Measurements from ENCODE around the gene STEAP3. TPM values are rescaled to one million over a fixed set of nuclear protein-coding genes. Genes with fewer than 3 reads are reported as not detected.

Gene STEAP3
- total RNA-seq, 1 experiment from 2014 or later, result 32.3 TPM

GRCh38 chr2:119208791-119209203, 14.8 kb upstream of the STEAP3 start:
- ATAC-seq, result peak; percentile 91
- peak; percentile 50 for DNase-seq (ENCODE audit: low read depth, low spot score)
- Histone ChIP-seq H4K20me1 (ENCODE audit: insufficient read depth) (no peaks in the 10 kb centered on the region), H3K79me2 (ENCODE audit: insufficient read depth, low read length) (no peaks in the 10 kb centered on the region), H3K4me2 (ENCODE audit: low read length) (peak overlapping the region; percentile 42), H3K4me1 (ENCODE audit: control insufficient read depth in 1 of 2, insufficient read depth in 2 of 2, low read length in 2 of 2) (peaks cover 12% of the 10 kb centered on the region in 2 experiments), H3K27ac (ENCODE audit: low read depth, low read length) (no peak overlapping the region), H3K27me3 (ENCODE audit: insufficient read depth, low read length) (peaks cover 32% of the 10 kb centered on the region), H3K9me3 (ENCODE audit: control insufficient read depth in 1 of 2, insufficient read depth in 1 of 2, low read depth in 1 of 2, low read length in 2 of 2) (no peaks in the 10 kb centered on the region), H2AFZ (ENCODE audit: low read depth, low read length, poor library complexity, severe bottlenecking) (no peak overlapping the region), H3K4me3 (replicated peaks in 1 of 2; ENCODE audit: low read depth in 1 of 2, low read length in 2 of 2) (no peak overlapping the region), H3K36me3 (ENCODE audit: control insufficient read depth in 1 of 2, insufficient read depth in 2 of 2, low read length in 2 of 2) (no peaks in the 10 kb centered on the region), H3K9ac (ENCODE audit: low read length) (no peak overlapping the region), H3K9me2 (ENCODE audit: insufficient read depth) (no peaks in the 10 kb centered on the region)
- ChIA-PET RAD21 (ENCODE audit: low non-redundant PET in 1 of 2, low total read pairs in 2 of 2, uncharacterized antibody in 2 of 2, unreplicated experiment in 2 of 2) (interaction anchor here in 1 of 2 experiments (0.9 kb wide), 1 partner anchor 82 kb away, joined by 3 read pairs; no protein-coding TSS in a partner anchor), POLR2A (no interaction called here), CTCF (interaction anchor here (0.9 to 1.4 kb wide), 2 partner anchors 16 to 327 kb away, joined by 3 to 4 read pairs; no protein-coding TSS in a partner anchor)
- no TSS peak for BruUV-seq (replicated peaks)
- intact Hi-C loops (cut with micrococcal nuclease), result no loop called here
- TF ChIP-seq TCF7L2 (IDR thresholded peaks at IDR 0.05; ENCODE audit: borderline replicate concordance, extremely low read depth, insufficient read depth, insufficient read length) (no peak), SIN3A (IDR thresholded peaks at IDR 0.05; ENCODE audit: low read depth) (no peak), ZFX (IDR thresholded peaks at IDR 0.05) (no peak), YY1 (IDR thresholded peaks at IDR 0.05; ENCODE audit: extremely low read depth, insufficient replicate concordance, low read depth, low read length) (no peak), EGR1 (IDR thresholded peaks at IDR 0.05; ENCODE audit: low read depth) (no peak), JUND (IDR thresholded peaks at IDR 0.05) (peak; percentile 44; the same call in 1 of the 2 replicates), POLR2A (IDR thresholded peaks at IDR 0.05; ENCODE audit: borderline replicate concordance, extremely low read depth, insufficient read depth, insufficient read length) (no peak), SRF (IDR thresholded peaks at IDR 0.05; ENCODE audit: low read depth) (no peak), SP1 (IDR thresholded peaks at IDR 0.05; ENCODE audit: low read depth) (no peak), CEBPB (IDR thresholded peaks at IDR 0.05; ENCODE audit: low read depth) (no peak), MAX (IDR thresholded peaks at IDR 0.05) (peak; percentile 48; the same call in 1 of the 2 replicates), CBX3 (IDR thresholded peaks at IDR 0.05; ENCODE audit: low read depth) (no peak), RAD21 (IDR thresholded peaks at IDR 0.05; ENCODE audit: low read depth) (peak; percentile 24; the same call in 1 of the 2 replicates), ZNF274 (IDR thresholded peaks at IDR 0.05; ENCODE audit: low read depth, low read length) (no peak), EZH2phosphoT487 (IDR thresholded peaks at IDR 0.05; ENCODE audit: borderline replicate concordance) (no peak), FOSL1 (IDR thresholded peaks at IDR 0.05; ENCODE audit: low read depth) (peak; percentile 47), EZH2 (IDR thresholded peaks at IDR 0.05) (no peak)
- TF ChIP-seq, protein P1, sequence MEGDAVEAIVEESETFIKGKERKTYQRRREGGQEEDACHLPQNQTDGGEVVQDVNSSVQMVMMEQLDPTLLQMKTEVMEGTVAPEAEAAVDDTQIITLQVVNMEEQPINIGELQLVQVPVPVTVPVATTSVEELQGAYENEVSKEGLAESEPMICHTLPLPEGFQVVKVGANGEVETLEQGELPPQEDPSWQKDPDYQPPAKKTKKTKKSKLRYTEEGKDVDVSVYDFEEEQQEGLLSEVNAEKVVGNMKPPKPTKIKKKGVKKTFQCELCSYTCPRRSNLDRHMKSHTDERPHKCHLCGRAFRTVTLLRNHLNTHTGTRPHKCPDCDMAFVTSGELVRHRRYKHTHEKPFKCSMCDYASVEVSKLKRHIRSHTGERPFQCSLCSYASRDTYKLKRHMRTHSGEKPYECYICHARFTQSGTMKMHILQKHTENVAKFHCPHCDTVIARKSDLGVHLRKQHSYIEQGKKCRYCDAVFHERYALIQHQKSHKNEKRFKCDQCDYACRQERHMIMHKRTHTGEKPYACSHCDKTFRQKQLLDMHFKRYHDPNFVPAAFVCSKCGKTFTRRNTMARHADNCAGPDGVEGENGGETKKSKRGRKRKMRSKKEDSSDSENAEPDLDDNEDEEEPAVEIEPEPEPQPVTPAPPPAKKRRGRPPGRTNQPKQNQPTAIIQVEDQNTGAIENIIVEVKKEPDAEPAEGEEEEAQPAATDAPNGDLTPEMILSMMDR (IDR thresholded peaks at IDR 0.05 in 2 of 3, conservative IDR thresholded peaks at IDR 0.05 in 1 of 3; ENCODE audit: borderline replicate concordance in 1 of 3, insufficient read depth in 1 of 3, low read depth in 2 of 3, low read length in 2 of 3), result peak in 2 of 3 experiments; percentile 30 to 33; a peak in 3 of 6 replicates
- TF ChIP-seq, protein P2, sequence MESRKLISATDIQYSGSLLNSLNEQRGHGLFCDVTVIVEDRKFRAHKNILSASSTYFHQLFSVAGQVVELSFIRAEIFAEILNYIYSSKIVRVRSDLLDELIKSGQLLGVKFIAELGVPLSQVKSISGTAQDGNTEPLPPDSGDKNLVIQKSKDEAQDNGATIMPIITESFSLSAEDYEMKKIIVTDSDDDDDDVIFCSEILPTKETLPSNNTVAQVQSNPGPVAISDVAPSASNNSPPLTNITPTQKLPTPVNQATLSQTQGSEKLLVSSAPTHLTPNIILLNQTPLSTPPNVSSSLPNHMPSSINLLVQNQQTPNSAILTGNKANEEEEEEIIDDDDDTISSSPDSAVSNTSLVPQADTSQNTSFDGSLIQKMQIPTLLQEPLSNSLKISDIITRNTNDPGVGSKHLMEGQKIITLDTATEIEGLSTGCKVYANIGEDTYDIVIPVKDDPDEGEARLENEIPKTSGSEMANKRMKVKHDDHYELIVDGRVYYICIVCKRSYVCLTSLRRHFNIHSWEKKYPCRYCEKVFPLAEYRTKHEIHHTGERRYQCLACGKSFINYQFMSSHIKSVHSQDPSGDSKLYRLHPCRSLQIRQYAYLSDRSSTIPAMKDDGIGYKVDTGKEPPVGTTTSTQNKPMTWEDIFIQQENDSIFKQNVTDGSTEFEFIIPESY (IDR thresholded peaks at IDR 0.05; ENCODE audit: extremely low read depth, insufficient replicate concordance, low read length), result no peak
- TF ChIP-seq, protein P3, sequence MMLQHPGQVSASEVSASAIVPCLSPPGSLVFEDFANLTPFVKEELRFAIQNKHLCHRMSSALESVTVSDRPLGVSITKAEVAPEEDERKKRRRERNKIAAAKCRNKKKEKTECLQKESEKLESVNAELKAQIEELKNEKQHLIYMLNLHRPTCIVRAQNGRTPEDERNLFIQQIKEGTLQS (IDR thresholded peaks at IDR 0.05), result no peak
- TF ChIP-seq, protein P4, sequence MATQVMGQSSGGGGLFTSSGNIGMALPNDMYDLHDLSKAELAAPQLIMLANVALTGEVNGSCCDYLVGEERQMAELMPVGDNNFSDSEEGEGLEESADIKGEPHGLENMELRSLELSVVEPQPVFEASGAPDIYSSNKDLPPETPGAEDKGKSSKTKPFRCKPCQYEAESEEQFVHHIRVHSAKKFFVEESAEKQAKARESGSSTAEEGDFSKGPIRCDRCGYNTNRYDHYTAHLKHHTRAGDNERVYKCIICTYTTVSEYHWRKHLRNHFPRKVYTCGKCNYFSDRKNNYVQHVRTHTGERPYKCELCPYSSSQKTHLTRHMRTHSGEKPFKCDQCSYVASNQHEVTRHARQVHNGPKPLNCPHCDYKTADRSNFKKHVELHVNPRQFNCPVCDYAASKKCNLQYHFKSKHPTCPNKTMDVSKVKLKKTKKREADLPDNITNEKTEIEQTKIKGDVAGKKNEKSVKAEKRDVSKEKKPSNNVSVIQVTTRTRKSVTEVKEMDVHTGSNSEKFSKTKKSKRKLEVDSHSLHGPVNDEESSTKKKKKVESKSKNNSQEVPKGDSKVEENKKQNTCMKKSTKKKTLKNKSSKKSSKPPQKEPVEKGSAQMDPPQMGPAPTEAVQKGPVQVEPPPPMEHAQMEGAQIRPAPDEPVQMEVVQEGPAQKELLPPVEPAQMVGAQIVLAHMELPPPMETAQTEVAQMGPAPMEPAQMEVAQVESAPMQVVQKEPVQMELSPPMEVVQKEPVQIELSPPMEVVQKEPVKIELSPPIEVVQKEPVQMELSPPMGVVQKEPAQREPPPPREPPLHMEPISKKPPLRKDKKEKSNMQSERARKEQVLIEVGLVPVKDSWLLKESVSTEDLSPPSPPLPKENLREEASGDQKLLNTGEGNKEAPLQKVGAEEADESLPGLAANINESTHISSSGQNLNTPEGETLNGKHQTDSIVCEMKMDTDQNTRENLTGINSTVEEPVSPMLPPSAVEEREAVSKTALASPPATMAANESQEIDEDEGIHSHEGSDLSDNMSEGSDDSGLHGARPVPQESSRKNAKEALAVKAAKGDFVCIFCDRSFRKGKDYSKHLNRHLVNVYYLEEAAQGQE (IDR thresholded peaks at IDR 0.05; ENCODE audit: low read depth), result no peak

Measured in HCT116 (cell line).